Stimulated activated naive CD8-positive, alpha-beta T cell treated with anti-CD3 and anti-CD28 coated beads, Interleukin-15, amount 100 ng/mL, for 72 hours (primary cell): ENCODE results near the gene PIKFYVE.
A peak's percentile ranks its signal among the peaks of the same experiment; 100 is the strongest.
"Not testable (repeated sequence)": the region's sequence is repeated elsewhere in the genome, so short reads cannot be mapped to it uniquely, and the experiment has no call there.

Source experiments
- ATAC-seq: fragments of 150-1000 bp; cut with Tn5 transposase; 2 replicates; pipeline ENCODE4 v1.10.0; 2021; ENCODE audit warnings: mild to moderate bottlenecking, moderate library complexity
- DNase-seq, 2 donors: peaks; one replicate each; pipeline ENCODE4 v3.0.0; 2021 to 2022
- H3K27ac Mint-ChIP-seq, 2 donors: one replicate each; pipeline ENCODE4 v1.8.0; 2022; ENCODE audit warnings: mild to moderate bottlenecking in 2 of 2, mixed read lengths in 2 of 2, moderate library complexity in 2 of 2
- H3K27me3 Mint-ChIP-seq: one replicate; pipeline ENCODE4 v1.8.0; 2022; ENCODE audit warnings: mixed read lengths
- H3K4me1 Mint-ChIP-seq: one replicate; pipeline ENCODE4 v1.8.0; 2022; ENCODE audit warnings: mild to moderate bottlenecking, mixed read lengths
- H3K4me3 Mint-ChIP-seq, 2 donors: one replicate each; pipeline ENCODE4 v1.8.0; 2022; ENCODE audit warnings: mild to moderate bottlenecking in 2 of 2, mixed read lengths in 2 of 2, moderate library complexity in 1 of 2
- H3K9me3 Mint-ChIP-seq, 2 donors: one replicate each; pipeline ENCODE4 v1.8.0; 2022; ENCODE audit warnings: mixed read lengths in 2 of 2

The PIKFYVE gene

DNA sequence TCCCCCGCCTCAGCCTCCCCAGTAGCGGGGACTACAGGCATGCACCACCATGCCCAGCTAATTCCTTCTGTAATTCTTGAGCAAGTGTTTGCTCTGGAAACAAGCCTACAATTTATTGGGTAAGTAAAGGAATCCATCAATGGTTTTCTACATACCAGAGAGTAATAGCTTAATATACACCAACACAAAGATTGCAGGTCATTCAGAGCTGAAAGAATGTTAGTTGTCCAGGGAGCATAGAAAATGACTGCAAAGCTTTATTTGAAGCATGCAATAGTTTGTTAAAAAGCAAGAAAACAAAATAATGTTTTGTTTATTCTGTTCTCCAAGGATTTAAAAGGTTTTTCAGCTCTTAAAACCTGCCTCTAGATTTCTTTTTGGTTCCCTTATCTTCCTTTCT, 16.8 kb upstream of the PIKFYVE start:
- no peak for ATAC-seq
- no peak overlapping the region for H3K27ac Mint-ChIP-seq
- H3K27me3 Mint-ChIP-seq, result no peaks in the 10 kb centered on the region
- H3K4me3 Mint-ChIP-seq, result no peak overlapping the region
- H3K9me3 Mint-ChIP-seq, result no peaks in the 10 kb centered on the region
- peaks cover 10% of the 10 kb centered on the region for H3K4me1 Mint-ChIP-seq
- no peak for DNase-seq

DNA sequence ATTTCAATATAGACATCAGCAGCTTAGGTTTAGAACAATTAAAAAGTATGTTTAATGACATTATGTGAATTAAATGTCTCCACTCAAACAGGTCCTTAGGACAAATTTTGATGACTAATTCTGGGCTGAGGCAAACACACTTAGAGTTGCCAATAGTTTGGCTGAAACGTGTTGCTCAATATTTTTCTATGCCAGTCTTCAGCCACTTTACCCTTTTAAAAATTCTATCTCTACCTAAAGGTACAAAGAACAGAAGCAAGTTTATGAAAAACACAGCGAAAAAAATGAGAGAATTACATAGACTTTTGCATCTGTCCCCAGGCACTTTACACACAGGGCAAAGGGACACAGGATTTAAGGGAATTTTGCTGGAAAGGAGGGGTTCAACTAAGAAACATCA, 15.7 kb upstream of the PIKFYVE start:
- Mint-ChIP-seq H3K27me3 (no peaks in the 10 kb centered on the region), H3K9me3 (no peaks in the 10 kb centered on the region), H3K4me3 (no peak overlapping the region), H3K27ac (no peak overlapping the region), H3K4me1 (peaks cover 10% of the 10 kb centered on the region)
- no peak for DNase-seq
- no peak for ATAC-seq

DNA sequence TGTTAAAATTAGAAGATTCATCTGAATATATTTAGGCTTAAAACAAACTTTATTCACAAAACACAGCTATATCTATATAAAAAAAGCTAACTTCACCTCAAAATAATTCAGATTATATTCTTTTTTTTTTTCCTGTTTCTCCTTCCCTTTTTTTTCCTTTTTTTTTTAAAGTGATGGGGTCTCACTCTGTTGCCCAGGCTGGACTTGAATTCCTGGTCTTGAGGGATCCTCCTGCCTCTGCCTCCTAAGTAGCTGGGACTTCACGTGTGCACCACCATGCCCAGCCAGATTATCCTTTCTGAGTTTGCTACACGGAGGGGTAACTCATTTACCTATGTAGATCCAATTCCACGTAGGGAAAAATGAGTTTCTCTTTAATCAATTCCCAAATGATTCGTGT, 15.0 kb upstream of the PIKFYVE start:
- ATAC-seq (no peak), DNase-seq (no peak)
- Mint-ChIP-seq H3K4me1 (peaks cover 16% of the 10 kb centered on the region), H3K9me3 (no peaks in the 10 kb centered on the region), H3K27ac (no peak overlapping the region), H3K27me3 (no peaks in the 10 kb centered on the region), H3K4me3 (no peak overlapping the region)

DNA sequence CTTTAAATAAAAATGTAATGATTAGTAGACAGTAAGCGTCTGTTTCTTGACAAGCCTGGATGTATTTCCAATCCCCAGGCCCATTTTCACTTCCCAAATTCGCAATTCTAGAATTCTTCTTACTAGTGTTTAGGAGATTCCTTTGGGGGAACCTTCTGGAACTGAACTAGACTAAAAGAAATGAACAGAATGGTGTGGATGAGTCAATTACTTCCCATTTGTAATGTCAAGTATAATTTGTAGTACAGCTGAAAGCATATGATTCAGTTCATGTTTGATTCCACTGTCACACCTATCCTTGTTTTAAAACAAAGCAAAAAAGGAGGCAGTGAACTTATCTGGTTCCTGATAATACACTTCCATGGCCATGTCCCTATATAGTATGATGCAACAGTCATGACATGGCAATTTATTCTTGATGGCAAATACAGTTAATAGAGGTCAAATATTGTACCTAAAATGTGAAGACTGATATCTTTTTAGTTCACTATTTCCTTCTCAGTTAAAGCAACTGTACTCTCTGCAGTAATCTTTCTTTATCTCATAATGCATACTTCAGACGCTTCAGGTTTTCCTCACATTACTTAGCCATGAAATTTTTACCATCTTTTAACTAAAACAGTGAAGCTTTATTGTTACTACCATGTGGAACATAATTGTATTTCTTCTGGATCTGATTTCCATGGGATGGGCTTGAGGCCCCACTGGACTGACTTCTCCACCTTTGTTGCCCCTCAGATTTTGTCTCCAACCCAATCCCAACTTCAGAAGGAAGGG, 13.2 kb upstream of the PIKFYVE start:
- Mint-ChIP-seq H3K4me1 (peaks cover 16% of the 10 kb centered on the region), H3K9me3 (no peaks in the 10 kb centered on the region), H3K27me3 (no peaks in the 10 kb centered on the region), H3K4me3 (peak overlapping the region; percentile 92 to 99), H3K27ac (peak overlapping the region in 1 of 2 donors; percentile 59)
- ATAC-seq, result no peak
- no peak for DNase-seq

DNA sequence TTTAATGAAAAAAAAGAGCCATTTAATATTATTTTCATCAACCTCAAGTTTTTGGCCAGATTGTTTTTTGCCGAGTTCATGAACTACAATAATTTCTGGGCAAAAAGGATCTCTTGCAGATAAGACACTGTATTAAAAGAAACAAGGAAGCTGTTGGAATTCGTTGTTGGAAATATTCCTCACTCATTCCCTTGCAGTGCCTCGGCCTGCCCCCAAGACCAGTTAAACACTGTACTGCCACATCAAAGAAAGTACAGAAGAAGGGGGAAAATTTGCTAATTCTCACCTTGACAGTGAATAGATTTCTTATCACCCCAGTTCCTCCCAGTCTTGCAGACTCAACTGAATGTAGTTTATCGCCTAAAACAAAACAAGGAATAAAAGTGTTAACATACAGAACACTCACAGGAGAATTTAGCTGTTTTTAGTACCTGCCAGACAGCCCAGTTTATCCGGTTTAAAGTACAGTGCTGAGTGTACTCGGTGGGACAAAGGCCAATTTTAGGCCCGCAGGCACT, 12.4 kb upstream of the PIKFYVE start:
- peaks cover 16% of the 10 kb centered on the region for H3K4me1 Mint-ChIP-seq
- no peak overlapping the region for H3K27ac Mint-ChIP-seq
- DNase-seq, result no peak
- no peaks in the 10 kb centered on the region for H3K9me3 Mint-ChIP-seq
- no peaks in the 10 kb centered on the region for H3K27me3 Mint-ChIP-seq
- H3K4me3 Mint-ChIP-seq, result peak overlapping the region; percentile 92 to 99
- ATAC-seq, result no peak

DNA sequence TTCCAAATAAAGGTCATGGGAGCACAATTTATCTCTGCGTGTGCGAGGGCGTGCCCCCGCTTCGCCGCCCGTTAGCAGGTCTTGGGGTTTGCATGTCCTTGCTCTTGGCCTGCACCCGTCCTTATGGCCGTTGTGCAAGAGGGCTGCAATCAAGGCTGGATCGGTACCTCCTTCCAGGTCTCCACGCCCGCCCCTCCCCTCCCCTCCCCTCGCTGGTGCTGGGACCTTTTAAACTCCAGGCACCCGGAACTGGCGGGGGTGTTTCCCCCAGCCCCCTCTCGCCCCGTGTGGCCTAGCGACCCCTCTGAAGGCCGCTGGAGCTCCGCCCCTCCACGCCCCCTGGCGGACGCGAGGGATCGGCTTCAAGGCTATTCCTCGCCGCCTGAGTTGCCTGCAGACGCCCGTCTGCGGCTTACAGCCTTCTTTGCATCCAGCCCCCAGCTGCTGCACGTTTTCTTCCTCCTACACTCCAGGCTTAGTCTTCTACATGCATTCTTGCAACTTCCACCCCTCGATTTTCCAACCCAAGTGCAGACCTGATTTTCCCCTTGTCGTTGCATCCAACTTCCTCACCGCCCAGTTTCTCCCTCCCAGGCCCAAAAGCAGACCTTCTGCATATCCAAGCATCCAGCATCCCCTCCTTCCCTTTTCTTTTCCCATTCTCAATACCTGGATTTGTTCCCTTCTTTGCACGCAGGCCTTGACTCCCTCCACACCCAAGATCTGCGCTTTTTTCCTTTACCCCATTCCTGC, 11.8 kb upstream of the PIKFYVE start:
- peak overlapping the region in 1 of 2 donors; percentile 83 for H3K27ac Mint-ChIP-seq
- H3K4me3 Mint-ChIP-seq, result peak overlapping the region; percentile 92 to 99
- DNase-seq, result peak; percentile 82 to 85
- peak; percentile 83 for ATAC-seq
- no peaks in the 10 kb centered on the region for H3K9me3 Mint-ChIP-seq
- no peaks in the 10 kb centered on the region for H3K27me3 Mint-ChIP-seq
- peaks cover 16% of the 10 kb centered on the region for H3K4me1 Mint-ChIP-seq

DNA sequence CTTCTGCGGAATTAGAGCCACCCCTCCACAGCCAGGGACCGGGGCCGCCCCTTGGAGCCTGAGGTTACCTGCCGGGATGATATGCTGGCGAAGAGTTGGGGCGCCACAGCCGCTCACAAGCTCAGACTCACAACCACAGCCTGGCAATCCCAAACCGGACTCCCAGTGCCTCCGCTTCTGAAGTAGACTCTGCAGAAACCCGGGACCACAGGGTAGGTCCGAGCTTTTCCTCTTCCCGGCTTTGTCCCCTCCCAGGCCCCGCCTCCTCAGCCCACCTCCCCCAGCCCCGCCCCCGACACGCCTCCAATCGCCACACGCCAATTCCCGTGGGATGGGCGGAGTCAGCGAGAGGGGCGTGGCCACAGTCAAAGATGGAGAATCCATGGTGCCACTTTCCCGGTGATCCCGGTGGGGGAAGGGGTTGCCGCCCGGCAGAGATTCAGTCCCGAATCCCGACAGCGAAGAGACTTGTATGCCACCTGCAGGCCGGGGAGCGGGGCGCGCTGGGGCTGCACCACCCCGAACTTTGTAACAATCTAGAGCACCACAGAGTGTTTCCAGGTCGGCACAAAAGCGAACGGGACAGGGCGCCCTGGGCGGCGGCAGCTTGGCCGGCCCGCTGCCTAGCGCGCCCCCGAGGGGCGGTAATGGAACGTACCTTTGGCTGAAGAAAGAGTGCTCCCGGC, 11.0 kb upstream of the PIKFYVE start, which contains the start of gene IDH1:
TSS of gene IDH1 (minus strand) at position 201 of the 686 bp plus-strand sequence. CDS start 3,520 bp downstream, outside the sequence.
- H3K4me1 Mint-ChIP-seq, result peaks cover 16% of the 10 kb centered on the region
- DNase-seq (peak; percentile 88 to 89), ATAC-seq (peak; percentile 83)
- peak within 1 kb of the TSS; percentile 92 to 99 for H3K4me3 Mint-ChIP-seq
- H3K27ac Mint-ChIP-seq, result peak within 1 kb of the TSS in 1 of 2 donors; percentile 83
- no peaks in the 10 kb centered on the region for H3K9me3 Mint-ChIP-seq
- H3K27me3 Mint-ChIP-seq, result no peaks in the 10 kb centered on the region

DNA sequence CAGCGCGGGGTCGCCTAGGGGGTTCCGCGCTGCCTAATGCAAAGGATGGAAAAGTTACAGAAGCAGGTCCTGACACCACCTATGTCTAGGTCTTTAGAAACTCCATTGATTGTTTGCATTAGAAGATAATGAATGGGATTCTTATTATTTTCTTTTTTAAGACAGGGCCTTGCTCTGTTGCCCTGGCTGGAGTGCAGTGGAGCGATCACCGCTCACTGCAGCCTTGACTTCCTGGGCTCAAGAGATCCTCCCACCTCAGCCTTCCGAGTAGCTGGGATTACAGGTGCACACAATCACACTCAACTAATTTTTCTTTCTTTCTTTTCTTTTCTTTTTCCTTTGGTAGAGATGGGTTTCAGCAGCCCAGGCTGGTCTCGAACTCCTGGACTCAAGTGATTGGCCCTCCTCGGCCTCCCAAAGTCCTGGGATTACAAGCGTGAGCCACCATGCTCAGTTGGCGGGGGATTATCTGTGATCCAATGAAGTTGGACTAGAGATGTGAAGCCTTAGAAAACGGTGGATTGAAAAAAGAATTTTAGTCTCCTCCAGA, 10.4 kb upstream of the PIKFYVE start:
- DNase-seq (no peak), ATAC-seq (peak; percentile 7)
- peak overlapping the region; percentile 92 to 99 for H3K4me3 Mint-ChIP-seq
- peaks cover 16% of the 10 kb centered on the region for H3K4me1 Mint-ChIP-seq
- H3K27ac Mint-ChIP-seq, result no peak overlapping the region
- H3K27me3 Mint-ChIP-seq, result no peaks in the 10 kb centered on the region
- H3K9me3 Mint-ChIP-seq, result no peaks in the 10 kb centered on the region

DNA sequence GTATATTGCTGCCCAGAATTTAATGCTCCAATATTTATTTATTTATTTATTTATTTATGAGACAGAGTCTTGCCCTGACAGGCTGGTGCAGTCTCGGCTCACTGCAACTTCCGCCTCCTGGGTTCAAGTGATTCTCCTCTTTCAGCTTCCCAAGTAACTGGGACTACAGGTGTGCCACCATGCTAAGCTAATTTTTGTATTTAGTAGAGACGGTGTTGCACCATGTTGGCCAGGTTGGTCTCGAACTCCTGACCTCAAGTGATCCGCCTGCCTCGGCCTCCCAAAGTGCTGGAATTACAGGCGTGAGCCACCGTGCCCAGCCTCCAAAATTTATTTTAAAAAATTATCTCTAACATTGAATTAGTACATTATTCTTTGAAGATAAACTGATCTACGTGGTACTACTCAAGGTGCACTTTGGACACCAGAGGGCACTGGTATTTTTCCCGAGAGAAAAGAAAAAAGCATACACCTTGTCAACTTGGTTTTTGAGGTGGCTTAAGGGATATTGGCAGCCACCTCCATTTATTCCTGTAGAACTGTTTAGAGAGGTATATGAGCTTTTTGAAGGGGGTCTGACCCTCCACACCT, 9.8 kb upstream of the PIKFYVE start:
- H3K9me3 Mint-ChIP-seq, result no peaks in the 10 kb centered on the region
- peak overlapping the region in 1 of 2 donors; percentile 99 for H3K4me3 Mint-ChIP-seq
- peaks cover 16% of the 10 kb centered on the region for H3K4me1 Mint-ChIP-seq
- DNase-seq (no peak), ATAC-seq (no peak)
- no peaks in the 10 kb centered on the region for H3K27me3 Mint-ChIP-seq
- H3K27ac Mint-ChIP-seq, result no peak overlapping the region

DNA sequence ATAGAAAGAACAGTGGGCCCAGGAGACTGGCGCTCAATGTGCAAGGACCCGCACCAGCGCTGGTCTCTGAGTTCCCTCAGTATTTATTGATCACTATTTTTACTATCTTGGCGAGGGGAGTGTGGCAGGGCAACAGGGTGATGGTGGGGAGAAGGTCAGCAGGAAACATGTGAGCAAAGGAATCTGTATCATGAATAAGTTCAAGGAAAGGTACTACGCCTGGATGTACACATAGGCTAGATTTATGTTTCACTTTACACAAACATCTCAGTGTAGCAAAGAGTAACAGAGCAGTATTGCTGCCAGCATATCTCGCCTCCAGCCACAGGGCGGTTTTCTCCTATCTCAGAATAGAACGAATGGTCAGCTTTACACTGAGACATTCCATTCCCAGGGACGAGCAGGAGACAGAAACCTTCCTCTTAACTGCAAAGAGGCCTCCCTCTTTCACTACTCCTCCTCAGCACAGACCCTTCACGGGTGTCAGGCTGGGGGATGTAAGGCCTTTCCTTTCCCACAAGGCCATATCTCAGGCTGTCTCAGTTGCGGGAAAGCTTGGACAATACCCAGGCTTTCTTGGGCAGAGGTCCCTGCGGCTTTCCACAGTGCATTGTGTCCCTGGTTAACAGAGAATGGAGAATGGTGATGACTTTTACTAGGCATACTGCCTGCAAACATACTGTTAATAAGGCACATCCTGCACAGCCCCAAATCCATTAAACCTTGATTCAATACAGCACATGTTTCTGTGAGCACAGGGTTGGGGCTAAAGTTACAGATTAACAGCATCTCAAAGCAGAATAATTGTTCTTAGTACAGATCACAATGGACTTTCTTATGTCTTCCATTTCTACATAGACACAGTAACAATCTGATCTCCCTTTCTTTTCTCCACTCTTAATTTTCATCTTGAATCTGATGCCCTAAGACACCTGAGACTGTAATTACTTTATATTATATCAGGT, 8.9 kb upstream of the PIKFYVE start:
- H3K4me3 Mint-ChIP-seq, H3K27ac Mint-ChIP-seq, H3K27me3 Mint-ChIP-seq, ATAC-seq, H3K9me3 Mint-ChIP-seq, DNase-seq: not testable (repeated sequence)
- peaks cover 16% of the 10 kb centered on the region for H3K4me1 Mint-ChIP-seq

DNA sequence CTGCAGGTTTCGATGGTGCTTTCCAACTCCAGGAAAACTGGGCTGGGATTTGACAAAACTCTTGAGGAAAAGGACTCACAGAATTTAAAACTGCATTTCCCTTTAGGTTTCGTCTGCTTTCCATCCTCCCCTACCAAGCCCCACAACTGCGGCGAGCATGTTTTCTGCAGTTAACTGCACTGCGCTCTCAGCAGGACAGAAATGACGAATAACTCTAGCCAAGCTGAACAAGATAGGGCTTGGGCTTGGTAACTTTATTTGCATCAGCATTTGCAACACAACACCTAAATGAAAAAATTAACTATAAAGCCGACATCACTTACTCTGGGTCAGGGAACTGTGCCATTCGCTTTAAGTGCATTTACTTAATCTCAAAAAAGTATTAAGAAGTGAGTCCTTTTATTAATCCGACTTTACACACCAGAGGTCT, 669 bp upstream of the PIKFYVE start:
- DNase-seq, result peak; percentile 58 to 59
- H3K27me3 Mint-ChIP-seq, result no peaks in the 10 kb centered on the region
- H3K27ac Mint-ChIP-seq, result peak overlapping the region; percentile 90 to 98
- peak overlapping the region; percentile 87 to 94 for H3K4me3 Mint-ChIP-seq
- H3K4me1 Mint-ChIP-seq, result peaks cover 33% of the 10 kb centered on the region
- H3K9me3 Mint-ChIP-seq, result peaks cover 0 to 6% of the 10 kb centered on the region in 2 donors
- peak; percentile 66 for ATAC-seq

DNA sequence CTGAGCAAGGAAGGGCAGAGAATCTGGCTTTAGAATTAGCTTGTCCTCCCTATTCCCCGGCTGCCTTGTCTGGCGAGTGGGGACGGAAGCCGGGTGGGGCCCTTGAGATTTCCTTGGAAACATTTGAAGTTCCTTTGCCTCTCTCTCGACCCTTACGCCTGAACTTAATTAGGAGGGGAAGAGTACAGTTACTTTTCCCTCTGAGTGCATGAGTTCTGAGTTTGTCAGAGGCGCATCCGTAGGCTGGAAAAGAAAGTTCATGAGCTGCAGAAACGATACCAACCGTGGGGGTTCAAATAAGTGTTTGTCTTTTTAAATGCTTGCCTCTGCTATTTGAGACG, 468 bp downstream of the PIKFYVE start:
- Mint-ChIP-seq H3K27ac (peak overlapping the region; percentile 90 to 98), H3K4me3 (peak overlapping the region; percentile 87 to 94), H3K4me1 (peaks cover 39% of the 10 kb centered on the region), H3K27me3 (no peaks in the 10 kb centered on the region), H3K9me3 (peaks cover 0 to 6% of the 10 kb centered on the region in 2 donors)
- peak; percentile 15 for ATAC-seq
- no peak for DNase-seq

DNA sequence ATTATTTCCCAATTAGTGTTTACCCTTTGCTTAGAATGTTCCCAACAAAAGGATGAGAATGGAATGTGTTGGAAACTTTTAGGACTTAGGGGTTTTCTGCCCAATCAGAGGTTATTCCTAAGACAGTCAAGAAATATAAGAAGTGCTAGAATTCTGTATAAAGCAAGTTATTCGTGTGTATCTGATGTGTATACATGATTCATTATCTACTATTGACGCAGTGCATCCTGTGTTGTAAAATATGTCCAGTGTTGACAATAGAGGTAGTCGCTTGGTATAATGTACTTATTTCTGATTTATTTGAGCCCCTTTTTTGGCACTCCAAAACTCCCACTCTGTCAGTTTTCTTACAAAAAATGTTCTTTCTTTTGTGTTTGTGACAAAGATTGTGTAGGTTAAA, 881 bp downstream of the PIKFYVE start:
- H3K4me1 Mint-ChIP-seq, result peaks cover 41% of the 10 kb centered on the region
- DNase-seq, result no peak
- peaks cover 0 to 6% of the 10 kb centered on the region in 2 donors for H3K9me3 Mint-ChIP-seq
- no peak for ATAC-seq
- H3K4me3 Mint-ChIP-seq, result peak overlapping the region; percentile 87 to 94
- H3K27ac Mint-ChIP-seq, result peak overlapping the region in 1 of 2 donors; percentile 90
- no peaks in the 10 kb centered on the region for H3K27me3 Mint-ChIP-seq

DNA sequence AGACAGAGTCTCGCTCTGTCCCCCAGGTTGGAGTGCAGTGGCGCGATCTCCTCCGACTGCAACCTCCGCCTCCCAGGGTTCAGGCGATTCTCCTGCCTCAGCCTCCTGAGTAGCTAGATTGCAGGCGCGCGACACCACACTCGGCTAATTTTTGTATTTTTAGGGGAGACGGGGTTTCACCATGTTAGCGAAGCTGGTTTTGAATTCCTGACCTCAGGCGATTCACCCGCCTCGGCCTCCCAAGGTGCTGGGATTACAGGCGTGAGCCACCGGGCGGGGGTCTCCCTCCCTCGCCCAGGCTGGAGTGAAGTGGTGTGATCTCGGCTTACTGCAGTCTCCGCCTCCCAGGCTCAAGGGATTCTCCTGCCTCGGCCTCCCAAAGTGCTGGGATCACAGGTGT, 1.5 kb downstream of the PIKFYVE start:
- Mint-ChIP-seq H3K4me3 (peak overlapping the region; percentile 87 to 94), H3K4me1 (peaks cover 41% of the 10 kb centered on the region)
- H3K27me3 Mint-ChIP-seq, DNase-seq, H3K9me3 Mint-ChIP-seq, ATAC-seq, H3K27ac Mint-ChIP-seq: not testable (repeated sequence)
